GM18517 (cell line): Measurements from ENCODE around the gene LIPA.
"Not testable (repeated sequence)": the region's sequence is repeated elsewhere in the genome, so short reads cannot be mapped to it uniquely, and the experiment has no call there.

Experiments used
- ATAC-seq: cut with Tn5 transposase; IDR thresholded peaks from one replicate; pipeline ENCODE4 v1.9.1; 2021; ENCODE audit warnings: mild to moderate bottlenecking, moderate library complexity; ENCODE audit not compliant: unreplicated experiment

The LIPA gene

GRCh38 chr10:89251409-89252224 lies at the start of gene LIPA:
LIPA (minus strand) TSS chr10:89251775; CDS start chr10:89247648, 4,127 bp downstream.
- peak; percentile 93 for ATAC-seq

- ATAC-seq: peak; percentile 28
These were observed 49.7 kb upstream of the LIPA start for GRCh38 chr10:89301232-89301631.

DNA sequence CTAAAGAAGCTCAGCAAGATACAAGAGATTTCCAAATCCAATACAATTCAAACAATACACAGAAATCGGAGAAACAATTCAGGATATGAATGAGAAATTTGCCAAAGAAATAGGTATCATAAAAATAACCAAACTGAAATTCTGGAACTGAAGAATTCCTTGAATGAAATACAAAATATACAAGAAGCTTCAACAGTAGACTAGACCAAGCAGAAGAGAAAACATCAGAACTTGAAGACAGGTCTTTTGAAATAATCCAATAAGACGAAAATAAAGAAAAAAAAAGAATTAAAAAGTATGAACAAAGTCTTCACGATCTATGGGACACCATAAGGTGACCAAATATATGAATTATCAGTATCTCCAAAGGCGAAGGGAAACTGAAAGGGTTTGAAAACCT lies 47.5 kb upstream of the LIPA start:
- ATAC-seq: no peak

GRCh38 chr10:89297791-89298190 lies 46.2 kb upstream of the LIPA start:
- ATAC-seq: no peak

DNA sequence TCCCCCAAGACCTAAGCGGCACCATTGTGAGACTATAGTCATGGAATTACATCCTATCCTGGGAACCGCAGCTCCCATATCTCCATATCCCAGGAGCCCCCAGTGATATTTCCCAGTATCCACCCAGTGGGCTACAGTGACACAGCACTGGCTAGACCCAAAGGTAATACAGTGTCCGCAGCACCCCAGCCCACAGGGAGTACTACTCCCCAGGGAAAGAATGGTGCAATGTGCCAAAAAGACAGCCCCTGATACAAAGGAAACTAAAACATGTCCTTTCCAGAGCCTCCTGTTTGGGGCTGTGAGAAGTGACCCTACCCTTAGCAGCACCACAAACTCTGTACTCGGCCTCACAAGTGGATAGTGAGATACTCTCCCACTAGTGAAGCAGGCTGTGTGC lies 45.8 kb upstream of the LIPA start:
- ATAC-seq: no peak

DNA sequence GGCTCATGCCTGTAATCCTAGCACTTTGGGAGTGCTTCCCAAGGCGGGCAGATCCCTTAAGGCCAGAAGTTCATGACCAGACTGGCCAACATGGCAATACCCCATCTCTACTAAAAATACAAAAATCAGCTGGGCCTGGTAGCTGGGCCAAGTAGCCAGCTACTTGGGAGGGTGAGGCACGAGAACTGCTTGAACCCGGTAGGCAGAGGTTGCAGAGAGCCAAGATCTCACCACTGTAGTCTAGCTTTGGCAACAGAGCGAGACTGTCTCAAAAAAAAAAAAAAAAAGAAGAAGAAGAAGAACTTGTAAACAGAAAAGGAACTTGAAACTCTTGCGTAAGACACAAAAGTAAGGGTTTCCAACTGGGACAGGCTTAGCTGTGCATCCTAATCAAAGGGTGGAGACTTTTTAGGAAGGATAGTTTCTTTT lies 44.7 kb upstream of the LIPA start:
- ATAC-seq: no peak

DNA sequence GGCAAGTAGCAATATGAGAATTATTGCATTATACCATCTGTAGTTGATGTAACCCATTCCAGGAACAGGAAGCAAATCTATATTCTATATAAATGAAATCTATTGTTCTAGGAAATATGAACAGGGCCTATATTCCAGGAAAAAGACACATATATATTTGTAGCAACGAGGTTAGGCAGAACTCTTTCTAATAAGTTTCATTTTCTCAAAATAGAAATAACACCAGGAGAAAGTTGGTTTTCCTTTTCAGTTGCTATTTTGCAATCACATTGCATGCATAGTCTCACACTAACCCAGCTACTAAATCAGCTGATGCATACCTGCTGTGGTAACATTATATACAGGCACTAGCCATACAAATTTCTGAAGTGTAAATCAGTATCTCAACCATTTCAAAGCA lies 44.0 kb upstream of the LIPA start:
- ATAC-seq: no peak

- ATAC-seq: no peak
These were observed 43.2 kb upstream of the LIPA start for GRCh38 chr10:89294721-89295239.

DNA sequence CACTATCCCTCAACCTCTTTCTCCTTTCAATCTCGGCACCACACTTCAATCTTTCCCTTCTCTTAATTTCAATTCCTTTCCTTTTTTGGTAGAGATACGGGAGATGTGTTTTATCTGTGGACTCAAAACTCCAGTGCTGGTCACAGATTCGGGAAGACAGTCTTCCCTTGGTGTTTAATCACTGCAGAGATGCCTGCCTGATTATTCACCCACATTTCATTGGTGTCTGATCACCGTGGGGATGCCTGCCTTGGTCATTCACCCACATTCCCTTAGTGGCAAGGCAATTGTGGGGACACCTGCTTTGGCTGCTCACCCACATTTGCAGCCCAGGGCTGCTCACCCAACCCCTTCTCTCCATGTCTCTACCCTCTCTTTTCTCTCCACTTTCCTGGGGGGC lies 33.7 kb upstream of the LIPA start:
- ATAC-seq: not testable (repeated sequence)

DNA sequence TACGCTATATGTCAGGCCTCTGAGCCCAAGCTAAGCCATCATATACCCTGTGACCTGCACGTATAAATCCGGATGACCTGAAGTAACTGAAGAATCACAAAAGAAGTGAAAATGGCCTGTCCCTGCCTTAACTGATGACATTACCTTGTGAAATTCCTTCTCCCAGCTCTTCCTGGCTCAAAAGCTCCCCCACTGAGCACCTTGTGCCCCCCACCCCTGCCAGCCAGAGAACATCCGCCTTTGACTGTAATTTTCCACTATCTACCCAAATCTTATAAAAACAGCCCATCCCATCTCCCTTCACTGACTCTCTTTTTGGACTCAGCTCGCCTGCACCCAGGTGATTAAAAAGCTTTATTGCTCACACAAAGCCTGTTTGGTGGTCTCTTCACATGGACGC lies 33.1 kb upstream of the LIPA start:
- ATAC-seq: not testable (repeated sequence)

- ATAC-seq: no peak
These were observed 32.4 kb upstream of the LIPA start for GRCh38 chr10:89283936-89284475.

DNA sequence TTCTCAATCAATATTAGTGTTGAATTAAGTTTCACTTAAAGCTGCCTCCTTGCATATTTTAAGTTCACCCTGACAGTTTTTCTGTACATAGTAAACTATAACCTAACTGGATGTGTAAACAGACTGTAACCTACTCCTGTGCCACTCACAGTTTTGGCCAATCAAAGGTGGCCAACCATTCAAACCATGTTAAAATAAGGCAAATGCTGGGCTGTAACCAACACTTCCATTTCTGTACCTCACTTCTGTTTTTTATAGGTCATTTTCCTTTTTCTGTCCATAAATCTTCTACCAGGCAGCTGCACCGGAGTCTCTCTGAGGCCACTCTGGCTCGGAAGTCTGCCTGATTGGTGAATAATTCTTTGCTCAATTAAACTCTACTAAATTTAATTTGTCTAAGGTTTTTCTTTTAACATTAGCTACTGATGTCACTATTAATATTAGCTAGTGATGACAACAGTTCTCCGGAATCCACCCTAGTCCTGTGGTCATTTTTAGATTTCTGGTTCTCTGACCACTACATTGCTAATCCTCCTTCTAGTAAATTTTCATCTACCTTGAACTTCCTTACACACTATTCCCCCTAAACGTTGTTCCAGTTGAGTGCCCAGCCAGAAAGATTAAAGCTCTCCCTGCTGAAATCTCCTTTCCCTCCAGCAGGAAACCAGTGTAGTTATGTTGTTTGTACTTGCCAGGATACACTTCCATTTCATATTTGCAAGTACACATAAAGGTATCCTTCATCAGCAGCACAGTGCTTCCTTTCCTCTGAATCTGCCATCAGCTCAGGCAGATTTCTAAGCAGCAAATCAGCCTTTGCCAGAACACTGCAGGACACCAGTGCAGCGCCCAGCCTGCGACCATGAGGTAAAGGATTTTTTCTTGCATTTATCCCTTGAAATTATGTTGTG lies 31.7 kb upstream of the LIPA start:
- ATAC-seq: no peak

DNA sequence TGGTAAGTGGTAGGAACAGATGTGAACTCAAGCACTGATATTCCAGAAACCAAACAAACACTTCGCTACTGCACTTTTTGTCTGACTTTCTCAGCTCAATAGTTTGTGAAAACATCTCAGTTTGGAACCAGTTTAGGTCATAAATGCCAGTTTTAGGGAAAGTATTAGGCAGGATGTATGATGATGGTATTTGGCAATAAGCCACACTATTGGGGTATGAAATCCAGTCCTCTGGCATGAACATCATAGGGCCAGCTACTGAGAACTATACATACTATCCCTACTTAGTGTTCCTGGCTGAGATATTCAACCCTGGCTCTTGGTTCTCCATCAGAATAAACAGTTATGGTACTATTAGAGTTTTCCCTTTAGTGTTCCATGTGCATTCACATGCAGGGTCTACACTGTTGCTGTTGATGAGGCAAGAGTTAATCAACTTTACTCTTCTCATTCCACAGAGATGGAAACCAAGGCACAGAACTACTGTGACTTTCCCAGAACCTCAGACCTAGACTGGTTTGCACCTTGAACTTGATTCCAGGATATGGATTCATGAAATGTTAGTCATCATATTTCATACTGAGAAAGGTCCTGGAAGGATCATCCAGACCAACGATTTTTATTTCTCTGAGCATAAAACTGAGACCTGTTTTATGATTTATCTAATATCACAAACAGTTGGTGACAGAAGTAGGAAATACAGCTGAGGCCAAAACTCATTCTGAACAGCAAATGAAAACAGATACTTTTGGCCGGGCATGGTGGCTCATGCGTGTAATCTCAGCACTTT lies 30.2 kb upstream of the LIPA start:
- ATAC-seq: no peak

GRCh38 chr10:89280508-89280907 lies 28.9 kb upstream of the LIPA start:
- no peak for ATAC-seq

GRCh38 chr10:89279421-89279869 lies 27.9 kb upstream of the LIPA start:
- no peak for ATAC-seq

GRCh38 chr10:89278900-89279392 lies 27.4 kb upstream of the LIPA start:
- no peak for ATAC-seq

- ATAC-seq: no peak
These were observed 26.5 kb upstream of the LIPA start for GRCh38 chr10:89278034-89278535.

GRCh38 chr10:89275383-89275782 lies 23.8 kb upstream of the LIPA start:
- ATAC-seq: no peak

DNA sequence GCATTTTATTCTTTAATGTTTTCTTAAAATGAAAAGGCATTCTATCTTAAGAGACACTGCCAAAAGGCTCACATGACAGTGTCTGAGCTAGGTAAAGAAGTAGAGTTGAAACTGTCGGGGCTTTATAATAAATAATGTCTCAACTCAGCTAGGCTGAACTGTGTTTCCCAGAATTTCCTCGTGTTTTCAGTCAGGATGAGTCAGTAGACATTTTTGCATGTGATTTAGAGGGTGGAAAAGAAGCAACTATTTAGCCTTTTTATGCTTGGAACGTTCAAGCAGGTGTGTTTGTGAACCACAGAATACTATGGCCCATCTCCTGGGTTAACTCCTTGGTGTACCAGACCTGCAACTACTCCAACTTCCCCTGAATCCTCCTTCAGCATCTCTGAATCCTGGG lies 23.4 kb upstream of the LIPA start:
- no peak for ATAC-seq

DNA sequence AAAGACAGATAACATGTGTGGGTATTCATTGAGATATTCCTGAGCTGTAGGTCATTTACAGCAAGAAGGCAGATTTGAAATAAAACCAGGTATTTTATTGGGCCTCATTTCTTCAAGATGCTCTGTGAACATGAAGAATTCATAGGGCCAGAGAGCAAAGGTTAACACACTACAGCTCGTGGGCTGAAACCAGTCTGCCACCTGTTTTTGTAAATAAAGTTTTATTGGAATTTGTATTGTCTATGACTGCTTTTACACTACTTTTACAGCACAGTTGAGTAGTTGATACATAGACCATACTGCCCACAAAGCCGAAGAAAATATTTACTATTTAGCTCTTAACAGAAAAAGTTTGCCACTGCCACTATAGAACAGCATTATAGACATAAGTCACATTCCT lies 22.1 kb upstream of the LIPA start:
- ATAC-seq: no peak
